GM08714 (cell line): ENCODE data around the gene TTLL7.

ENCODE experiments used
- H3K4me3 ChIP-seq: fragments of 200-500 bp; sonication (Bioruptor generic); 2 replicates; pipeline ENCODE4 v1.5.1; 2014; ENCODE audit warnings: mild to moderate bottlenecking, low read length, inconsistent platforms
- ZNF274 ChIP-seq: IDR thresholded peaks from 2 replicates; pipeline ENCODE4 v1.6.1; 2012; ENCODE audit warnings: mild to moderate bottlenecking, low read depth, low read length

TTLL7 gene

GRCh38 chr1:83970114-83970513 is 28.8 kb downstream of the TTLL7 start:
- no peak overlapping the region for H3K4me3 ChIP-seq
- TF ChIP-seq ZNF274, result no peak

DNA sequence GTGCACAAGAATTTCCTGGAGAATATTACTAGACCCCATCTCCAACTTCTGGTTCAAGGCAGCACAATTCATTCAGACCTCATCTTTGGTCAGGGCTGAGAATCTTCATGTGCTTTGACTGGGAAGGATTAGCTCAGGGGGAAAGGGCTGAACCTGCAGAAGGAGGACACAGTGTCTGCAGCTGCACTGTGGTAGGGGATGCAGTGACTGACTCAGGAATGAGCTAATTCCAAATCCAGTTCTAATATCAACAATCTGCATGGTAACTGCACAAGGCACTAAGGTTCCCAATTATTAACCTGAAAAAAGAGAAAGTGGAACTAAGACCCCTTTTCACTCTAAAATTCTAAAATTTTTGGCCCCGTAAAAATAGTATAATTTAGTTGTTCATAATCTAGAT is 31.6 kb downstream of the TTLL7 start:
- no peak overlapping the region for H3K4me3 ChIP-seq
- no peak for TF ChIP-seq ZNF274

GRCh38 chr1:83964153-83964552 is 34.8 kb downstream of the TTLL7 start:
- no peak for TF ChIP-seq ZNF274
- no peak overlapping the region for H3K4me3 ChIP-seq

DNA sequence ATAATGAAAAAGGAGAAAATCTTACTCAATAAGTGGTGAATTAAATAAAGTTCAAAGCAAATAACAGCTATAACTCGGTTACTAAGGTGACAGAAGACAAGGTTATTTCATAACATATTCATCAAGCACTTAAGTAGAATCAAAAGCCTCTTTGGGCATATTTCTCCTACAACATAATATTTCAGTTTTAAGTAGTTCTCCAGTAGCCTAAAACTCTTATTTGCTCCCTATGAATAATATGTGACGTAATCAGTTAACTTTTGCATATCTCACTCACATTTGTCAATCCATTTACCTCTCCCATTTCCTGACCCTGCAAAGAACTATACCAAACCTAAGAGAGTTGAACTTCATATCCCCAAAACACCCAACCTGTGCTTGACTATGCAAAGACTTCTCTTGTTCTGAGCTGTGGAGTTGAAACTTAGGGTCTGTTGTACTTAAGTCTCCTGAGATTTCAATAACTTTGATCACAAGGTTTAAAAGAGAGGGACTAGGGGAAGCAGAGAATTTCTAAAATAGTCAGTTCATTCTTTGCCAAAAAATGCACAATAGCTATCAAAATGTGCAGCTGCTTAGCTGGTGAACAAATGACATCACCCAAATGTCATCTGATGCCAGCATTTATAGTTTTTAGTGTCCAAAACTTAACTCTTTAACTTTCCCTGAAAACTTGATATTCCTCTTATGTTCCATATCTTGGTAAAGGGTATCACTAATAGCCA is 37.2 kb downstream of the TTLL7 start:
- H3K4me3 ChIP-seq, result no peak overlapping the region
- TF ChIP-seq ZNF274, result no peak

- H3K4me3 ChIP-seq, result no peak overlapping the region
- no peak for TF ChIP-seq ZNF274
Measured at GRCh38 chr1:83960669-83961277, 38.2 kb downstream of the TTLL7 start.

DNA sequence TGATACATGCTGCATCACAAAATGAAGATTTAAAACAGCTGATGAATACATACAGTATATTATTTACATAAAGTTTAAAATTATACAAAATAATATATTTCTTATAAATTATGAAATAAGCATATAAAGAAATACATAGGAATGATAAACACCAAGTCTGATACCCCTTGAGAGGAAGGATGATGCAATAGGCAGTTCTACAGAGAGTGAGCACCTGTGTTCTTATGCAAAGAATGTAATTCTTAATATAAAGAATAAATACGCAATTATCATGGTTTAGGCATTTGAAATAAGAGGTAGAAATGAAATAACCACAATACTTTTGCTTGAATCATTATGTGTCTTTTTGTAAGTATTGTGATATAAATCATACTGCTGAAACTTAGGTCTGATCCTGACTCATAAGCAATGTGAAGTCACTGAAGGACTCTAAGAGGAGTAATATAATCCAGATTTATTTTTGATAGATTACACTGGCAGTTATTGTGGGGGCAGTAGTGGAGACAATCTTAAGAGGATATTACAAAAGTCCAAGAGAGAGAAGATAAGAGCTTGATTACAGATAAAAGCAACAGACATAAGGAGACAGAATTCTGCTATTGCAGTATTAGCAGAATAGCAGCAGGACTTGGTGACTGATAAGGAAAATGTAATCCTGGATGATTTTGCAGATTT is 39.0 kb downstream of the TTLL7 start:
- no peak for TF ChIP-seq ZNF274
- H3K4me3 ChIP-seq, result no peak overlapping the region

GRCh38 chr1:83958704-83959103 is 40.2 kb downstream of the TTLL7 start:
- no peak for TF ChIP-seq ZNF274
- H3K4me3 ChIP-seq, result no peak overlapping the region

GRCh38 chr1:83954166-83954823 is 44.6 kb downstream of the TTLL7 start:
- no peak for TF ChIP-seq ZNF274
- no peak overlapping the region for H3K4me3 ChIP-seq

DNA sequence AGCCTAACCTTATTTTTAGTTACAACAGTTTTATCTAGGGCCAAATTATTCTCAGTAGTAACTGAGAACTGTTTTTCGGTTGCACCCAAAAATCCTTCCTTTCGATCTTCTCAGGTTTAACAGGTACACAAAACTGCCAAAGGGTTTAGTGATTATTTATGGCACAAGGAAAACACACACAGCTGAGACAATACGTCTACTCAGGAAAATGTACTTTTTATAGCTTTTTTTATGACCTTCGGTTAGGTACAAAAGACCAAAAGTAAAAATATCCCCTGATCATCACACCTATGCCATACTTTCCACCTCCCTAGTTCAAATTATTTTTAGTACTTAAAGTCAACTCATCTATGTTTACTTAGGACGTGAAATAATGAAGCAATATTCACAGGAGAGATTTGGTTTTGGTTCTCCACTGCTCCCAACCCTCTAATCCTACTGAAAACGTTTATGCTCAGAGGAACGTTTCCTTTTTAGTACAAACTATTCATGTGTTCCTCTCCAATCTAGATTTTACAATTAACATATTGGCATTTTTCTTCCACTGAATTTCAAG is 48.7 kb downstream of the TTLL7 start:
- H3K4me3 ChIP-seq, result no peak overlapping the region
- TF ChIP-seq ZNF274, result no peak

DNA sequence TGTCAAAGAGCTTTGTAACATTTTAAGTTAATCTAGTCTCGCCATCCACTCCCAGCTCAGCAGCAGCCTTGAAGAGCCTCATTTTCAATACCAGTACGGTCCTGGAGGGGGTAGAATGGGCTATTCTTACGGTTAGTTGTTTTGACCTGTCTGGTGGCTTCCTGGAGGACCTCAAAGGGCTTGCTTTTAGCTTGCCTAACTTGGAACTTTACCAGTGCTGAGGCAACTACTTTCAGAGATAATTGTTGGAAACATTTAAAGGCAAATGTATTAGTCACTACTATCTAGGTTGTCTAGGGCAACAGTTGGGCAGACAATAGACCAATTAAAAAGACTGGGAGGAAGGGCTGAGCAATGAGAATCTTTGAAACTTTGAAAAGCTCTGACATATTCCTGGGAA is 56.0 kb downstream of the TTLL7 start:
- H3K4me3 ChIP-seq, result no peak overlapping the region
- no peak for TF ChIP-seq ZNF274

- H3K4me3 ChIP-seq, result no peak overlapping the region
- TF ChIP-seq ZNF274, result no peak
Measured at GRCh38 chr1:83934550-83934949, 64.4 kb downstream of the TTLL7 start.

GRCh38 chr1:83932693-83933092 is 66.2 kb downstream of the TTLL7 start:
- TF ChIP-seq ZNF274, result no peak
- H3K4me3 ChIP-seq, result no peak overlapping the region

DNA sequence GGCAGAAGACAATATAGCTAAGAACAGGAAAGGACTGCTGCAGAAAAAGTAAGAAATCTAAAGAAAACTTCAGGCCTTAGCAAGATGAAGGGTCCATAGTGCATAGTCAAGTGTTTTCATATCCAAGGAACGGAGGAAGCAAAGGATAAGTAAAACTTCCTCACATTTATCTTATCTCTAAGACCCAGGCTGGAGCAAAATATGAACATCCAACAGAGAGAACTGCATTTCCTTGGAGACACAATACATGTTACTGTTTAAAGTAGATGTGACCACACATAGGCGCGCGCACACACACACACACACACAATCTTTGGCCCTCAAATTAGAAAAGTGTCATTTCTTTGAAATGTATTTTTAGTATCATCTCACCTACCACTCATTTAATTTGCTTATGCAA is 66.7 kb downstream of the TTLL7 start:
- no peak for TF ChIP-seq ZNF274
- no peak overlapping the region for H3K4me3 ChIP-seq

GRCh38 chr1:83931658-83932253 is 67.2 kb downstream of the TTLL7 start:
- no peak overlapping the region for H3K4me3 ChIP-seq
- TF ChIP-seq ZNF274, result no peak

- H3K4me3 ChIP-seq, result no peak overlapping the region
- no peak for TF ChIP-seq ZNF274
Measured at GRCh38 chr1:83929184-83929583, 69.7 kb downstream of the TTLL7 start.
